HG03571 (cell line): ENCODE results near the gene GNAI3.

Experiments
- ATAC-seq: cut with Tn5 transposase; IDR thresholded peaks from one replicate; pipeline ENCODE4 v1.9.1; 2021; ENCODE audit not compliant: unreplicated experiment

GNAI3 gene

DNA sequence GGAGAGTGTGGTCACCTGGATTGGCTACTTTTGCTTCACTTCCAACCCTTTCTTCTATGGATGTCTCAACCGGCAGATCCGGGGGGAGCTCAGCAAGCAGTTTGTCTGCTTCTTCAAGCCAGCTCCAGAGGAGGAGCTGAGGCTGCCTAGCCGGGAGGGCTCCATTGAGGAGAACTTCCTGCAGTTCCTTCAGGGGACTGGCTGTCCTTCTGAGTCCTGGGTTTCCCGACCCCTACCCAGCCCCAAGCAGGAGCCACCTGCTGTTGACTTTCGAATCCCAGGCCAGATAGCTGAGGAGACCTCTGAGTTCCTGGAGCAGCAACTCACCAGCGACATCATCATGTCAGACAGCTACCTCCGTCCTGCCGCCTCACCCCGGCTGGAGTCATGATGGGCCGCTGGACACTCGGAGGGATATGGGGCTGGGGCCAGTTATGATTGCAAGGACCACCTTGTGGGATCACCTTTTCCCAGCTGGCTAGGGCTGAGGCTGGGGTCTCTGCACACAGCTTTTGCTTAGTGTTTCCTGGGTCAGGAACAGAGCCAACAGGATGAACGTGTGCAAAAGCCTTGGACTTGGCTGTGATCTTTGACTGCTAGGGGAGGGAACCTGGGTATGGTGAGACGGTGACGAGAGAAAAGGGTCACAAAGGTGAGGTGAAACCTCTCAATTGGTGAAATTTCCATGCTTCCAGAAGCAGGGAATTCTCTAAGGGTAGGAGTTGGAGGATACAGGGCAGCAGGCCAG lies 4.3 kb upstream of the GNAI3 start:
- ATAC-seq, result no peak

GRCh38 chr1:109546311-109547109 lies 1.9 kb upstream of the GNAI3 start:
- peak; percentile 35 for ATAC-seq

GRCh38 chr1:109547463-109548320 lies 723 bp upstream of the GNAI3 start:
- no peak for ATAC-seq

GRCh38 chr1:109556563-109556962 lies 8.1 kb downstream of the GNAI3 start:
- no peak for ATAC-seq

DNA sequence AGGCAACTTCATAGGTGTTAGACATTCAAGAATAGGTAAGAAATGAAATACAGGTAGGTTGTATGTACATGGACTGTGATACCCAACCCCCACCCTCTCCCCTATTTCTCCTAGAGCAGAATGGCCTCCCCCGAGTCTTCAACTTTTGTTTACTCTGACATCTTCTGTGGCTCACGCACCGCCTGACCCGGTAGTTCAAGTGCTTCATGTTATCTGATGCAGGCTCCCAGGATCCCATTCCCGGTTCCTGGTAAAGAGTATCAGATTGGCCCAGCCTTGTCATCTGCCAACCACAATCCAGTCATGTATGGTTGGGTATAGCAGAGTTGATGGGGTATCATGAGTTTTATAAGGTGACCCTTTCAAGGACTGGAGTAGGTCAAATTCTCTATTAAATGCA lies 9.1 kb downstream of the GNAI3 start:
- ATAC-seq, result no peak

- ATAC-seq, result no peak
These were observed 11.6 kb downstream of the GNAI3 start for GRCh38 chr1:109559995-109560394.

DNA sequence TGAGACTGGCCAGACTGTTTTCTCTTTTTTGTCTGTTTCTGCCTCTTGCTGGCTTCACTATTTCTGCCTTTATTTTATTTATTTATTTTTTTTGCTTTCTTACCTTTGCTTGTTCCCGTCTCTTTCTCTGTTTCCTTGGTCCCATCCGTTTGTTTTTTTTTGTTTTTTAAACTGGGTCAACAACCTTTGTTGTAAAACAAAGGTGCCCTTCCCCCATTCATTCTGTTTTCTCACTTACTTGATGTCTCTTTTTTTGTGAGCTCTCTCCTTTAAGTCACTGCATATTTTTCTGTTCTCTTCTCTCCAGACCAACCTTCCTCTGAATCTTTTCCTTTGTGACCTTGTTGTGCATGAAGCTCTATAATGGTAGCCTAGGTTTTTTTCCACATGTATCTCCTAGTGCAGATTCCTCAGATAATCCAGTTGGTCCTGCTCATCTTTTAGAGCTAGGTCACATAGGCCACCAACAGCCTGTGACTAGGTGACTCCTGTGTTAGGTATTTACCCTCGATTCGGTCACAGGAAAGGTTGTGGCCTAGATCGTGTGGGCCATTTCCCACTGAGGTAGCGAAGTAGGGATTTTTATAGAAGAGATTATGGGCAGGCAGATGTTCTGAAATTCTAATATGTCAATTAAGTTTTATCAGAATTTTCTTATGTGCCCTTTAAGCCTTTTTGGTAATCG lies 15.9 kb downstream of the GNAI3 start:
- no peak for ATAC-seq

DNA sequence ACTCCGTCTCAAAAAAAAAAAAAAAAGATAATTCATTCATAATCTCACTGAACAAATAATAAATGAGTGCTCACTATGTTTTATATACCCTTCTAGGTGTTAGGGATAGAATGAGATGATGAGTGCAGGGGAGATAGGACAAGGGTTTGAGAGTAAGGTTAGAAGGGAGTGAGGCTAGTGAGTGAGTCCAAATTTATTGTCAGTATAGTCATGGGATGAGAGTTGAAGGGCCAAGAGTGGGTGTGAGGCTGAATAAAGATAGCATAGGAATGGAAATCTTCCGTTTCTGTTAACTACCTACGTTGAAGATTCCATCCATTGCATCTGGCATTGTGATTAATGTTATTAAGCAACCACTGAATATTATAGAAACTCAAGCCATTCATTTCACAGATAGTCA lies 16.8 kb downstream of the GNAI3 start:
- ATAC-seq, result no peak

- no peak for ATAC-seq
These were observed 18.6 kb downstream of the GNAI3 start for GRCh38 chr1:109566982-109567381.

DNA sequence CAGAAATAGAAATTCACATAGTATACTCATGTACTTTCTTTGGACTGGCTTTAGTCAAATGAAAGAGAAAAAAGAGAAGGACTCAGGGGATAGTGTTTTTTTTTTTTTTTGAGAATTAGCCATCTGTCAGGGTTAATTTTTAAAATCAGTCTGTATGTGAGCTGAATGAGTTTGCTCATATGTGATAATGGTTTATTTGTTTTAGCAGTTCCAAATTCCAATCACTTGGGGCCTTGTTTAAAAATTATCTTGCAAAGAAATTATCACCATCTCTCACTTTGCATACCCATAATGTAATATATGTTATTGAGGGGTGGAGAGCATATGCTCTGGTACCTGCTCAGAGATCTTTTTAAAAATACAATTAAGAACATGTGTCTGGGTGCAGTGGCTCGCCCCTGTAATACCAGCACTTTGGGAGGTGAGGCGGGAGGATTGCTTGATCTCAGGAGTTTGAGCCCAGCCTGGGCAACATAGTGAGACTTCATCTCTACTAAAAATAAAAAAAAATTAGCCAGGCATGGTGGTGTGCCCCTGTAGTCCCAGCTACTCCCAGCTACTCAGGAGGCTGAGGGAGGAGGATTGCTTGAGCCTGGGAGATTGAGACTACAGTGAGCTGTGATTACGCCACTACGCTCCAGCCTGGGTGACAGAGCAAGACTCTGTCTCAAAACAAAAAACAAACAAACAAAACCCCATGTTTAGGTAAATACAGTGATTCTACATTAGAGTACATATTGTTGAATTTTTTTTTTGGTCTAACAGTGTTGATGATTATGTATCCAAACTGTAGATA lies 19.7 kb downstream of the GNAI3 start:
- ATAC-seq, result no peak

- no peak for ATAC-seq
These were observed 20.9 kb downstream of the GNAI3 start for GRCh38 chr1:109569323-109569722.

DNA sequence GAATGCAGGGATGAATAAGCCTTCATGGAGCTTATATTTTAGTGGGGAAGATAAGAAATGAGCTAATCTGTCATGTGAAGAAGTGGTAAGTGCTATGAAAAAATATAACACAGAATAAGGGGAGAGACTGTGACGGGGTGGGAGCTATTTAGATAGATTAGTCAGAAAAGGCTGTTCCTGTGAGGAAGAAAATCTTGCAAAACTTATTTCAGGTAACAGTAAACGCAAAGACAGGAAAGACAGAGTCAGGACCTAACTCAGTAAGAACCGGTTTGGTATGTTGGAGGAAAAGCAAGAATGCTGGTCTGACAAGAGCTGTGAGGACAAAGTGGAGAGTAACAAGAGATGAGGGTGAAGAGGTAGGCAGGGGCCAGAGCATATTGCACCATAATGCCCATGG lies 22.0 kb downstream of the GNAI3 start:
- no peak for ATAC-seq

DNA sequence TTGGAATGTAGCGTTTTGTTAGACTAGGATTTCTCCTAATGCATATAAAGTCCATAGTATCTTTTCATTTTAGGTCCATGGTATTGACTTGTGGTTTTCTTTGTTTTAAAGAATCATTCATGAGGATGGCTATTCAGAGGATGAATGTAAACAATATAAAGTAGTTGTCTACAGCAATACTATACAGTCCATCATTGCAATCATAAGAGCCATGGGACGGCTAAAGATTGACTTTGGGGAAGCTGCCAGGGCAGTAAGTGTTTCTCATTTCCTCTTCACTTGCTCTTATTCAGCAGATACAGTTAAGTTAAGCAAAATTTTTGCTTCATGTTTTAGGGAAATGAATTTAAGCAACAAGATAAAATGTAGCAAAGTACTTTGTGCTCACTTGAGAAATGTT lies 25.4 kb downstream of the GNAI3 start:
- no peak for ATAC-seq

DNA sequence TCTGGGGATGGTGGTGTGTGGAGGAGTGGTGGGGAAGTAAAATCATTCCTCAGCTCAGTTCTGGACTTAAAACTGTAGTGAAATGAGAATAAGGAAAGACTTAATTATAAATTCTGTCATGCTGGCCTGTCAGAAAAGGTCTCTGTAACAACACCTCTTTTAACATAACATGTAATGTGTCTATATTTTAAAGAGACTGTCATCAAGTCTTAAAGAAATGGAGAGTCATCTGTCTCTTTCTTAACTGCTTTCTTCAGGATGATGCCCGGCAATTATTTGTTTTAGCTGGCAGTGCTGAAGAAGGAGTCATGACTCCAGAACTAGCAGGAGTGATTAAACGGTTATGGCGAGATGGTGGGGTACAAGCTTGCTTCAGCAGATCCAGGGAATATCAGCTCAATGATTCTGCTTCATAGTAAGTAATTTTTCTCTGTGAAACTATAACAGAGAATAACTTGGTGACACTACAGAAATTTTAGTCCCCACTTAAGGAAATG lies 30.6 kb downstream of the GNAI3 start:
- ATAC-seq, result no peak

DNA sequence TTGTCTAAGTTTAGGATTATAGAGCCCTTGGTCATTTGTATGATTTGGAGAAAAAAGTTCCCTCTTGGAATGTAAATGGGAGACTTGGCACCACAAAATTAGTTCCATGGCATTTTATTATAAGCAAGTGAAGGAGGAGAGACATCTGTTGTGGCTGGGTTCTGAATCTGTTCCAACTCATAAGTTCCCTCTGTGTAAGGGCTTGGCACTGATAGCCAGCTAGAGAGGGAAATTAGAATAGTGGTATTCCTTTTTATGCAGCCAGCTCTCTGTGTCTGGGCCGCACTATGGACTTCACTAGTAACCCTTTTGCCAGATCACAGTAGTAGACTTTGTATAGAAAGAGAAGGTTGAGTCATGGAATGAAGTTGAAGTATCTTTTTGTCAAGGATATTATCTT lies 31.1 kb downstream of the GNAI3 start:
- no peak for ATAC-seq

- ATAC-seq, result no peak
These were observed 33.6 kb downstream of the GNAI3 start for GRCh38 chr1:109582021-109582420.

DNA sequence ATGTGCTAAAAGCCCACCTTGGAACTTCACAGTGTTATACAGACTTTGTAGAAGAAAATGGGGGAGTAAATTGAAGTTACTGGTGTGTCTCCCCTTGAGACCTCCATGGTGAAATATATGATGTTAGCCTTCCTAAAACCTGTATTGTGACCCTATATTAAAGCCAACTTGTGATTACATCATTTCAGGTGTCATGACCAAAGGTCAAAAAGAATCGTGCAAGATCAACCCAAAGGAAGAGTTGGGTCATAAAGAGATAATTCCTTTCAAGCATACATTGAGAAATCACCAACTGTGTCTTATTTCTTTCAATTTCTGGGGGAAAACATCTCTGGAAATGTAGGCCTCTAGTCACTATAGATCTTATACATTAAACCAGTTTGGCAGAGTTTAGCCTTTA lies 36.4 kb downstream of the GNAI3 start:
- ATAC-seq, result no peak

DNA sequence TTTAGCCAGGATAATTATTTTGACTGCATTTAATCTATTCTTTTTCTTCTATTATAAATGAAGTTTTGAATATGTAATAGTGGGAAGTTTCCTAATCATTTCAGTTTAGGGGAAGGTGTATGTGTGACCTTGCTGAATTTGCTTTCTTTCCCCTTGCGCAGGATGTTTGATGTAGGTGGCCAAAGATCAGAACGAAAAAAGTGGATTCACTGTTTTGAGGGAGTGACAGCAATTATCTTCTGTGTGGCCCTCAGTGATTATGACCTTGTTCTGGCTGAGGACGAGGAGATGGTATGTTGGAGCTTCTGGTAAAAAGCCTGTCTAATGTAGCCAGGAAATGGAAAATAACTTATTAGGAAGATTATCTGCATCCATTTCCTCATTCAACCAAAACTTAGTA lies 37.6 kb downstream of the GNAI3 start:
- ATAC-seq, result no peak

DNA sequence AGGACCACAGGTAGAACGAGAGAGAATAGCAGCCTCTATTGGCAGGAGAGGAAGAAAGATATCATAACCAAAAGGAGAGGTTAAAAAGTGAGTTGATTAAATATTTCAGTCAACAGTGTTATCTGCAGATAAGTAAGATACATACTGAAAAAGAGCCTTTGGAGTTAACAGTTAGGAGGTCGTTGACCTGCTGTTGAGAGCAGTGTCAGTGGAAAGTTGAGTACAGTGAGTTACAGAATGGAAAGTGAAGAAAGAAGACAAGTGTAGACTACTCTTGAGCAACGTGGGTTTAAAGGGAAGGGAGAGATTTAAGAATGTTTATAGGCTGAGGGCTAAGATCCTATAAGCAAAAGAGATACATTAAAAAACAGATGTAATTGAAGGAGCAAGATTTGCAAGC lies 40.8 kb downstream of the GNAI3 start:
- no peak for ATAC-seq

DNA sequence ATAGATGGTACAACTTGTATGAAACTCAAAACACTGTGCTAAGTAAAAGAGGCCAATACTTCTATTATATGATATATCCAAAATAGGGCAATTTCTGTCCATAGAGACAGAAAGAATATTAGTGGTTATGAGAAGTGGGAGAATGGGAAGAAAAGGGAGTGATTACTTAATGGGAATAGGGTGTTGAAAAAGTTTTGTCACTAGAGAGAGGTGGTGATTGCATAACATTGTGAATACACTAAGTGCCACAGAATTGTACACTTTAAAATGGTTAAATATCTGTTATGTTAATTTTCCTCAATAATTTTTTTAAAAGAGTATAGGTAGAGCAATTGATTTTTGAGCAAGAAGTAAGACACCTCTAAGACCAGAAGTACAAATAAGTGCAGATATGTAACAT lies 41.3 kb downstream of the GNAI3 start:
- ATAC-seq, result no peak
